DOHH2 (cell line): Measurements from ENCODE around the gene TBX6.

Experiments
- H3F3A ChIP-seq: fragments of 200-600 bp; sonication (generic), shearing (Covaris generic); 2 replicates; pipeline ENCODE4 v1.6.0; 2016; ENCODE audit warnings: antibody characterized with exemption, mild to moderate bottlenecking; ENCODE audit not compliant: control insufficient read depth, insufficient read depth
- H3K27ac ChIP-seq: fragments of 200-600 bp; sonication (generic); 2 replicates; pipeline ENCODE4 v1.5.1; 2014; ENCODE audit warnings: low read depth, mild to moderate bottlenecking, low read length, moderate library complexity
- H3K27me3 ChIP-seq: fragments of 200-600 bp; sonication (generic); 2 replicates; pipeline ENCODE4 v1.6.1; 2014; ENCODE audit warnings: mild to moderate bottlenecking, low read length, mixed read lengths; ENCODE audit not compliant: control insufficient read depth
- H3K36me3 ChIP-seq: fragments of 200-600 bp; sonication (generic); 2 replicates; pipeline ENCODE4 v1.6.1; 2014; ENCODE audit warnings: mild to moderate bottlenecking, low read length, moderate library complexity, mixed read lengths; ENCODE audit not compliant: control insufficient read depth
- H3K4me1 ChIP-seq: fragments of 200-600 bp; sonication (generic); 2 replicates; pipeline ENCODE4 v1.6.1; 2014; ENCODE audit warnings: mild to moderate bottlenecking, low read length, mixed read lengths; ENCODE audit not compliant: control insufficient read depth
- H3K4me2 ChIP-seq: fragments of 200-600 bp; sonication (generic); 2 replicates; pipeline ENCODE4 v1.6.0; 2014; ENCODE audit warnings: mild to moderate bottlenecking, low read length, moderate library complexity
- H3K4me3 ChIP-seq: fragments of 200-600 bp; sonication (generic); 2 replicates; pipeline ENCODE4 v1.5.1; 2014; ENCODE audit warnings: mild to moderate bottlenecking, low read length, mixed read lengths
- H3K79me2 ChIP-seq: fragments of 200-600 bp; sonication (generic); 2 replicates; pipeline ENCODE4 v1.6.1; 2014; ENCODE audit warnings: mild to moderate bottlenecking, low read length, mixed read lengths; ENCODE audit not compliant: control insufficient read depth
- H3K9me2 ChIP-seq: fragments of 200-600 bp; sonication (generic); replicated peaks from 2 replicates; pipeline ENCODE4 v1.6.1; 2014; ENCODE audit warnings: mild to moderate bottlenecking, low read length, mixed read lengths; ENCODE audit not compliant: control insufficient read depth
- H3K9me3 ChIP-seq: fragments of 200-600 bp; sonication (generic); 2 replicates; pipeline ENCODE4 v1.6.1; 2014; ENCODE audit warnings: antibody characterized with exemption, low read length, mixed read lengths; ENCODE audit not compliant: control insufficient read depth, insufficient read depth
- H4K20me1 ChIP-seq: fragments of 200-600 bp; sonication (generic); 2 replicates; pipeline ENCODE4 v1.6.0; 2014; ENCODE audit warnings: low read depth, mild to moderate bottlenecking, antibody characterized with exemption, low read length, moderate library complexity; ENCODE audit not compliant: control insufficient read depth, insufficient read depth
- EZH2phosphoT487 ChIP-seq: fragments of 200-600 bp; sonication (generic); IDR thresholded peaks from 2 replicates; pipeline ENCODE4 v1.6.1; 2017; ENCODE audit warnings: borderline replicate concordance, mild to moderate bottlenecking, antibody characterized with exemption, low read length, moderate library complexity, mixed read lengths
- TF ChIP-seq, protein P1 (sequence below): fragments of 200-600 bp; sonication (generic); IDR thresholded peaks from one replicate; pipeline ENCODE4 v1.5.1; 2014; ENCODE audit warnings: antibody characterized with exemption, mild to moderate bottlenecking, low read depth, low read length; ENCODE audit not compliant: poor library complexity, severe bottlenecking

Gene TBX6

DNA sequence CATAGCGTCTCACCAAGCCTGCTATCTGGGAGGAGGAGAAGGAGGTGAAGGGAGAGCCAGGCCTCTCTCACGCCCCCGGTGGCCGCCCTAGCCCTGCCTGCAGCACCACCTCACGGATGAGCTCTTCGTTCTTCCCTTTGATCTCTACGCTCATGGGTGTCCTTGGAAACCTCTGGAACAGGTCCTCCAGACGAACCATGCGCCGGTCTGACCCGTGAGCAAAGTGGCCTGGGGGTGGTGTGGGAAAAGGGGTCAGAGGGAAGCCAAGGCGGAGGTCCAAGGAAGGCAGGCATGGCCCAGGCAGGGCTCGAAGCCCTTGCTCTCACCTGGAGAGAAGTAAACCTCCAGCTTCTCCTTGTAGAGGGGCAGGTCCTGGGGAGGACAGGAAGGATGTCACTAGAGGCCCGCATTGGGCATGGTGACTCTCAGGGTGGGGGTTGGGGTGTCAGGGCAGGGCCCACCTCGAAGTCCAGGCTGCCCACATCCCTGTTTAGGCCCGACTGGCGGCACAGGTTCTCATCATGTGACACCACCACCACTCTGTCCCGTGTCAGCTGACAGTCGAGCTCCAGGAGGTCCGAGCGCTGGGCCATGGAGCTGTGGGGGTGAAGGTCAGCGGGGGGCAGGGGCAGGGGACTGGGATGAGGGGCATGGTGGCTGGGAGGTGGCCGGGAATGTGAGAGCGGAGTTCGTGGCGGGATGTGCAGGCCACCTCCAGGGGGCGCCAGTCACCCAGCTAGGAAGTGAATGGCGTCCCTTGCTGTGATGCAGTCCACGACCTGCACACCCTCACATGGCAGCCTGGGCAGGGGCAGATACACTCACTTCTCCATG lies 20.7 kb upstream of the TBX6 start:
- Histone ChIP-seq H4K20me1 (no peaks in the 10 kb centered on the region), H3K27ac (no peak overlapping the region)
- no peak for TF ChIP-seq EZH2phosphoT487
- TF ChIP-seq, protein P1, sequence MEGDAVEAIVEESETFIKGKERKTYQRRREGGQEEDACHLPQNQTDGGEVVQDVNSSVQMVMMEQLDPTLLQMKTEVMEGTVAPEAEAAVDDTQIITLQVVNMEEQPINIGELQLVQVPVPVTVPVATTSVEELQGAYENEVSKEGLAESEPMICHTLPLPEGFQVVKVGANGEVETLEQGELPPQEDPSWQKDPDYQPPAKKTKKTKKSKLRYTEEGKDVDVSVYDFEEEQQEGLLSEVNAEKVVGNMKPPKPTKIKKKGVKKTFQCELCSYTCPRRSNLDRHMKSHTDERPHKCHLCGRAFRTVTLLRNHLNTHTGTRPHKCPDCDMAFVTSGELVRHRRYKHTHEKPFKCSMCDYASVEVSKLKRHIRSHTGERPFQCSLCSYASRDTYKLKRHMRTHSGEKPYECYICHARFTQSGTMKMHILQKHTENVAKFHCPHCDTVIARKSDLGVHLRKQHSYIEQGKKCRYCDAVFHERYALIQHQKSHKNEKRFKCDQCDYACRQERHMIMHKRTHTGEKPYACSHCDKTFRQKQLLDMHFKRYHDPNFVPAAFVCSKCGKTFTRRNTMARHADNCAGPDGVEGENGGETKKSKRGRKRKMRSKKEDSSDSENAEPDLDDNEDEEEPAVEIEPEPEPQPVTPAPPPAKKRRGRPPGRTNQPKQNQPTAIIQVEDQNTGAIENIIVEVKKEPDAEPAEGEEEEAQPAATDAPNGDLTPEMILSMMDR = peak; percentile 92

DNA sequence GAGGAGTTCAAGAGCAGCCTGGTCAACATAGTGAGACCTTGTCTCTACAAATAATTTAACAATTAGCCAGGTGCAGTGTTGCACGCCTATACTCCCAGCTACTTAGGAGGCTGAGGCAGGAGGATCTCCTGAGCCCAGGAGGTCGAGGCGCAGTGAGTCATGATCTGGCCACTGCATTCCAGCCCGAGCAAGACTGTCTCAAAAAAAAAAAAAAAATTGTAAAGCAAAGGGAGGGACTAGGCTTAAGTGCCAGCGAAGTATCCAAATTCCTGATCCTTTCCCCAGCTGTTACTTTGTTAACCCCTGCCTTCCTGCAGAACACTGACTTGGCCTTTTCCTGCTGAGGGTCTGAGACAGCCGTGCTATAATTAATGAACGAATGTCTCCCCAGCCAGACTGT lies 18.9 kb upstream of the TBX6 start:
- H3K79me2 ChIP-seq = no peaks in the 10 kb centered on the region
- H3K4me3 ChIP-seq = no peak overlapping the region
- H4K20me1 ChIP-seq = no peaks in the 10 kb centered on the region
- H3K27me3 ChIP-seq = no peaks in the 10 kb centered on the region
- H3F3A ChIP-seq = no peaks in the 10 kb centered on the region
- TF ChIP-seq, protein P1 = no peak
- no peak for TF ChIP-seq EZH2phosphoT487
- H3K9me3 ChIP-seq = no peaks in the 10 kb centered on the region
- peaks cover 22% of the 10 kb centered on the region for H3K4me1 ChIP-seq
- H3K4me2 ChIP-seq = no peak overlapping the region
- H3K36me3 ChIP-seq = peaks cover 3% of the 10 kb centered on the region; the same call in 1 of the 2 replicates
- no peaks in the 10 kb centered on the region for H3K9me2 ChIP-seq
- no peak overlapping the region for H3K27ac ChIP-seq

More for the DNA sequence above, 20.7 kb upstream of the TBX6 start:
- no peaks in the 10 kb centered on the region for H3K9me2 ChIP-seq
- H3F3A ChIP-seq = no peaks in the 10 kb centered on the region
- H3K9me3 ChIP-seq = no peaks in the 10 kb centered on the region
- H3K4me1 ChIP-seq = peaks cover 22% of the 10 kb centered on the region
- H3K79me2 ChIP-seq = no peaks in the 10 kb centered on the region
- no peaks in the 10 kb centered on the region for H3K27me3 ChIP-seq
- H3K36me3 ChIP-seq = peaks cover 12% of the 10 kb centered on the region
- no peak overlapping the region for H3K4me3 ChIP-seq
- H3K4me2 ChIP-seq = peak overlapping the region; percentile 21; the same call in 1 of the 2 replicates

DNA sequence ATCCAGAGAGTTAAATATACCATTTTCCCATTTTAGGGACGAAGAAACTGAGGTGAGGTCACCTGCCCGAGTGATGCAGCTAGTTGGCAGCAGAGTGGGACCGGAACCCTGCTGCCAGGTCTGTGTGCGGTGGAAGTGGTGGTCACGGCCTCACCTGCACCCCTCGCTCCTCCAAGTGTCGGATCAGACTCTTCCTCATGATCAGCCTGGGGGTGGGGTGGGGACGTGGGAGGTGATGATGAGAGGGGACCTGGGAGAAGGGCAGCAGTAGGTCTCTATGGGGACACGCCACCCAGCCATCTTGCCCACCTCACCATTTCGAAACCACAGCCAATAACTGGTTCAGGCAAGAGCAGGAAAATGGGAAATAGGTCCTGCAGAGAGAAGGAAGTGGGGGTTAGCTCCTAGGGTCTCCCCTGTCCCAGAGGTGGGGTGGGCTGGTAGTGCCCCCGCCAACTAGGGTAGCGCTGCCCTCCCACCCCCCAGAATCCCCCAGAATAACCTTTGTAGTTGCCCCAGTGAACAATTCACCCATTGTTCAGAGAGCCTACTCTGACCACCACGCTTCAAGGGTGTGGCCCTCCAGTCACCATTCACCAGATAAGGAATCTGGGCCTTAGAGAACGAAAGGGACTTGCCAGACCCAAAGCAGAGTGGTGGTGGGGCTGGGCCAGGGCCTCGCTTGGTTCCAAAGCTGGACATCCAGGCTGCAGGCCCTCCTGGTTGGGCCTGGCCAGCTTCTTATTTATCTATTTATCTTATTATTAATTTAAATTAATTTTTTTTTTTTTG lies 16.5 kb upstream of the TBX6 start:
- H3K4me3 ChIP-seq = no peak overlapping the region
- no peaks in the 10 kb centered on the region for H3K27me3 ChIP-seq
- H3F3A ChIP-seq = no peaks in the 10 kb centered on the region
- no peak overlapping the region for H3K27ac ChIP-seq
- H3K4me2 ChIP-seq = no peak overlapping the region
- no peaks in the 10 kb centered on the region for H3K9me2 ChIP-seq
- no peaks in the 10 kb centered on the region for H4K20me1 ChIP-seq
- H3K4me1 ChIP-seq = peaks cover 9% of the 10 kb centered on the region; the same call in 1 of the 2 replicates
- H3K9me3 ChIP-seq = no peaks in the 10 kb centered on the region
- H3K79me2 ChIP-seq = no peaks in the 10 kb centered on the region
- TF ChIP-seq EZH2phosphoT487 = no peak
- TF ChIP-seq, protein P1 = no peak
- H3K36me3 ChIP-seq = peaks cover 3% of the 10 kb centered on the region; the same call in 1 of the 2 replicates
